B cell (primary cell): ENCODE results near the gene PLEKHA5.

Experiments used
- EZH2 ChIP-seq: IDR thresholded peaks from 2 replicates; pipeline ENCODE4 v1.6.1; 2012; ENCODE audit warnings: borderline replicate concordance, low read depth, mild to moderate bottlenecking, moderate library complexity, low read length; ENCODE audit not compliant: insufficient read depth, poor library complexity, severe bottlenecking
- TF ChIP-seq, protein P1 (sequence below): fragments of 200-600 bp; IDR thresholded peaks from one replicate; pipeline ENCODE4 v1.8.0; 2022; ENCODE audit warnings: antibody characterized with exemption, mild to moderate bottlenecking

DNA sequence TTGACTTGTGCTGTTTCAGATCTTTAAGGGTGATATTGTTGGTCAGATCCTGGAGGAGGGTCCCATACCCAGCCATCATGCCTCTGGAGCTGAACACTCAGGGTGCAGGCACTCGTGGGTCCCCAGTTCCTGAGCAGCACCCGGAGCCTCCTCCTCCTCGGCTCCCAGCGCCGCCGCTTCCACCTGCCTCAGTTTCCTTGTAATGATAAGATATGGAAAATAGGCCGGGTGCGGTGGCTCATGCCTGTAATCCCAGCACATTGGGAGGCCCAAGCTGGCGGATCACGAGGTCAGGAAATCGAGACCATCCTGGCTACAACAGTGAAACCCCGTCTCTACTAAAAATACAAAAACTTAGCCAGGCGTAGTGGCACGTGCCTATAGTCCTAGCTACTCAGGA is 289.6 kb downstream of the PLEKHA5 start:
- no peak for TF ChIP-seq EZH2
- TF ChIP-seq, protein P1, sequence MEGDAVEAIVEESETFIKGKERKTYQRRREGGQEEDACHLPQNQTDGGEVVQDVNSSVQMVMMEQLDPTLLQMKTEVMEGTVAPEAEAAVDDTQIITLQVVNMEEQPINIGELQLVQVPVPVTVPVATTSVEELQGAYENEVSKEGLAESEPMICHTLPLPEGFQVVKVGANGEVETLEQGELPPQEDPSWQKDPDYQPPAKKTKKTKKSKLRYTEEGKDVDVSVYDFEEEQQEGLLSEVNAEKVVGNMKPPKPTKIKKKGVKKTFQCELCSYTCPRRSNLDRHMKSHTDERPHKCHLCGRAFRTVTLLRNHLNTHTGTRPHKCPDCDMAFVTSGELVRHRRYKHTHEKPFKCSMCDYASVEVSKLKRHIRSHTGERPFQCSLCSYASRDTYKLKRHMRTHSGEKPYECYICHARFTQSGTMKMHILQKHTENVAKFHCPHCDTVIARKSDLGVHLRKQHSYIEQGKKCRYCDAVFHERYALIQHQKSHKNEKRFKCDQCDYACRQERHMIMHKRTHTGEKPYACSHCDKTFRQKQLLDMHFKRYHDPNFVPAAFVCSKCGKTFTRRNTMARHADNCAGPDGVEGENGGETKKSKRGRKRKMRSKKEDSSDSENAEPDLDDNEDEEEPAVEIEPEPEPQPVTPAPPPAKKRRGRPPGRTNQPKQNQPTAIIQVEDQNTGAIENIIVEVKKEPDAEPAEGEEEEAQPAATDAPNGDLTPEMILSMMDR = no peak
